IMR-90 (cell line): ENCODE data around the gene NYAP1. TPM values are rescaled to one million over a fixed set of nuclear protein-coding genes. Genes with fewer than 3 reads are reported as not detected.
A peak's percentile ranks its signal among the peaks of the same experiment; 100 is the strongest.

Experiments
- ATAC-seq: fragments of 200-7000 bp; cut with Tn5 transposase; 2 replicates; pipeline ENCODE4 v1.9.1; 2020; ENCODE audit warnings: low read depth, mild to moderate bottlenecking, moderate library complexity
- BruUV-seq: library from RNA; stranded (reverse); fragments of 400-500 nt; replicated peaks from 2 replicates; lab custom pipeline; 2021; lab: Mats Ljungman, UMichigan
- CTCF ChIA-PET: fragments of 300-600 bp; formaldehyde crosslinking; extraction: SDS; loops from one replicate; lab custom pipeline; 2021; ENCODE audit warnings: antibody characterized with exemption; lab: Yijun Ruan, JAX
- POLR2A ChIA-PET: fragments of 300-600 bp; sonication (Branson Sonifier 250); formaldehyde crosslinking; loops from one replicate; lab custom pipeline; 2022; ENCODE audit warnings: antibody characterized with exemption; ENCODE audit not compliant: unreplicated experiment; lab: Charles Lee
- DNase-seq: peaks from one replicate; pipeline ENCODE4 v3.0.0; 2013
- H2AFZ ChIP-seq: replicated peaks from 2 replicates; pipeline ENCODE3; 2013; ENCODE audit warnings: low read length, mild to moderate bottlenecking; ENCODE audit not compliant: poor library complexity
- H2AK5ac ChIP-seq: 2 replicates; pipeline ENCODE4 v1.6.1; 2013; ENCODE audit warnings: low read depth, low read length, inconsistent platforms
- H2AK9ac ChIP-seq: replicated peaks from 2 replicates; pipeline ENCODE3; 2013; ENCODE audit warnings: mild to moderate bottlenecking, low read depth, low read length, moderate library complexity; ENCODE audit not compliant: poor library complexity
- H2BK120ac ChIP-seq: 2 replicates; pipeline ENCODE4 v1.6.1; 2013; ENCODE audit warnings: low read depth, low read length, inconsistent platforms
- H2BK15ac ChIP-seq: 3 replicates; pipeline ENCODE4 v1.6.1; 2013; ENCODE audit warnings: low read depth, low read length, inconsistent platforms
- H2BK20ac ChIP-seq: 2 replicates; pipeline ENCODE4 v1.6.1; 2013; ENCODE audit warnings: low read depth, mild to moderate bottlenecking, inconsistent platforms, low read length, moderate library complexity
- H2BK5ac ChIP-seq: 2 replicates; pipeline ENCODE4 v1.6.1; 2013; ENCODE audit warnings: mild to moderate bottlenecking, low read depth, low read length, inconsistent platforms; ENCODE audit not compliant: poor library complexity, severe bottlenecking
- H3K14ac ChIP-seq: replicated peaks from 2 replicates; pipeline ENCODE4 v1.6.1; 2013; ENCODE audit warnings: low read depth, low read length, inconsistent platforms
- H3K18ac ChIP-seq: 2 replicates; pipeline ENCODE4 v1.6.1; 2013; ENCODE audit warnings: low read depth, low read length, control low read depth
- H3K23ac ChIP-seq: 2 replicates; pipeline ENCODE4 v1.6.1; 2013; ENCODE audit warnings: low read depth, low read length, inconsistent platforms
- H3K27ac ChIP-seq: 2 replicates; pipeline ENCODE4 v1.5.1; 2013; ENCODE audit warnings: mild to moderate bottlenecking, control low read depth, low read length; ENCODE audit not compliant: insufficient read depth
- H3K27me3 ChIP-seq: 2 replicates; pipeline ENCODE4 v1.6.1; 2013; ENCODE audit warnings: low read length; ENCODE audit not compliant: control insufficient read depth, insufficient read depth
- H3K36me3 ChIP-seq: 2 replicates; pipeline ENCODE4 v1.6.1; 2013; ENCODE audit warnings: low read length, mixed read lengths; ENCODE audit not compliant: control insufficient read depth, insufficient read depth
- H3K4ac ChIP-seq: 2 replicates; pipeline ENCODE4 v1.6.1; 2013; ENCODE audit warnings: low read depth, low read length, inconsistent platforms
- H3K4me1 ChIP-seq: 2 replicates; pipeline ENCODE4 v1.6.1; 2013; ENCODE audit warnings: low read length, mixed read lengths; ENCODE audit not compliant: control insufficient read depth, insufficient read depth
- H3K4me2 ChIP-seq: 2 replicates; pipeline ENCODE4 v1.6.1; 2013; ENCODE audit warnings: low read depth, mild to moderate bottlenecking, control low read depth, low read length, moderate library complexity
- H3K4me3 ChIP-seq: 2 replicates; pipeline ENCODE4 v1.5.1; 2013; ENCODE audit warnings: low read depth, mild to moderate bottlenecking, control low read depth, low read length, moderate library complexity; ENCODE audit not compliant: insufficient read depth
- H3K56ac ChIP-seq: 2 replicates; pipeline ENCODE4 v1.6.1; 2013; ENCODE audit warnings: low read length, inconsistent platforms; ENCODE audit not compliant: insufficient read depth; ENCODE audit errors: extremely low read depth
- H3K79me1 ChIP-seq, 2 experiments: 2 replicates each; pipeline ENCODE4 v1.6.1; 2013; ENCODE audit warnings: low read length in 2 of 2, inconsistent platforms in 1 of 2, low read depth in 1 of 2
- H3K9ac ChIP-seq: 2 replicates; pipeline ENCODE4 v1.6.1; 2013; ENCODE audit warnings: low read depth, low read length, control low read depth
- H3K9me1 ChIP-seq: 2 replicates; pipeline ENCODE4 v1.6.1; 2013; ENCODE audit warnings: low read length, inconsistent platforms; ENCODE audit not compliant: insufficient read depth
- H3K9me3 ChIP-seq: 2 replicates; pipeline ENCODE4 v1.6.1; 2013; ENCODE audit warnings: low read length; ENCODE audit not compliant: control insufficient read depth, insufficient read depth
- H4K20me1 ChIP-seq: 2 replicates; pipeline ENCODE4 v1.6.1; 2013; ENCODE audit warnings: low read length, inconsistent platforms; ENCODE audit not compliant: insufficient read depth
- H4K5ac ChIP-seq: 2 replicates; pipeline ENCODE4 v1.6.1; 2013; ENCODE audit warnings: mild to moderate bottlenecking, low read depth, low read length, control low read depth
- H4K8ac ChIP-seq, 2 experiments: 2 replicates each; pipeline ENCODE4 v1.6.1; 2013; ENCODE audit warnings: low read depth in 2 of 2, low read length in 2 of 2, control low read depth in 1 of 2, inconsistent platforms in 1 of 2
- H4K91ac ChIP-seq: 2 replicates; pipeline ENCODE4 v1.6.1; 2013; ENCODE audit warnings: low read depth, low read length, inconsistent platforms; ENCODE audit not compliant: insufficient read depth
- BHLHE40 ChIP-seq: fragments of 150-350 bp; IDR thresholded peaks from 2 replicates; pipeline ENCODE4 v1.6.1; 2016; ENCODE audit warnings: mild to moderate bottlenecking, low read depth, low read length
- CEBPB ChIP-seq: IDR thresholded peaks from 2 replicates; pipeline ENCODE4 v1.6.1; 2012; ENCODE audit warnings: low read depth, low read length, improper control_type of control experiment
- CHD1 ChIP-seq: IDR thresholded peaks from 2 replicates; pipeline ENCODE4 v1.6.1; 2012; ENCODE audit warnings: low read depth, low read length, improper control_type of control experiment
- ELK1 ChIP-seq: fragments of 150-350 bp; IDR thresholded peaks from 2 replicates; pipeline ENCODE4 v1.6.1; 2016; ENCODE audit warnings: low read depth, mild to moderate bottlenecking, low read length, moderate library complexity, borderline replicate concordance
- FOS ChIP-seq: fragments of 150-350 bp; IDR thresholded peaks from 2 replicates; pipeline ENCODE4 v1.6.1; 2016; ENCODE audit warnings: low read depth, low read length
- MAFK ChIP-seq: IDR thresholded peaks from 2 replicates; pipeline ENCODE4 v1.6.1; 2012; ENCODE audit warnings: low read depth, low read length, improper control_type of control experiment
- MAZ ChIP-seq: IDR thresholded peaks from 2 replicates; pipeline ENCODE4 v1.6.1; 2012; ENCODE audit warnings: low read depth, mild to moderate bottlenecking, low read length, improper control_type of control experiment, moderate library complexity, borderline replicate concordance
- POLR2A ChIP-seq: IDR thresholded peaks from 2 replicates; pipeline ENCODE4 v1.6.1; 2012; ENCODE audit warnings: mild to moderate bottlenecking, low read depth, low read length
- USF2 ChIP-seq: fragments of 150-350 bp; IDR thresholded peaks from 2 replicates; pipeline ENCODE4 v1.6.1; 2017; ENCODE audit warnings: mild to moderate bottlenecking, antibody characterized with exemption, low read length, low read depth
- WGBS, 2 experiments: methylation state at CpG; one replicate each; pipeline versions ENCODE4 v1.1.5 to v1.1.7; 2013; ENCODE audit warnings: missing lambda C conversion rate in 2 of 2; ENCODE audit not compliant: insufficient read length in 1 of 2; ENCODE audit errors: extremely low coverage in 2 of 2; 5-methylcytosine and 5-hydroxymethylcytosine counted together
- dilution Hi-C: fragments of 300-500 bp; cut with HindIII; formaldehyde crosslinking; loops from one replicate; pipeline ENCODE4 v1.14.3; 2018; ENCODE audit warnings: low sequenced_read_pairs; ENCODE audit not compliant: unreplicated experiment
- in situ Hi-C: fragments of 300-500 bp; cut with MboI; formaldehyde crosslinking; loops from 3 replicates; pipeline ENCODE4 v1.14.3; 2019; ENCODE audit warnings: low sequenced_read_pairs, inconsistent platforms, mixed read lengths
- intact Hi-C: fragments of 100-400 bp; cut with micrococcal nuclease; formaldehyde crosslinking; loops from 2 replicates; pipeline ENCODE4 v1.10.0; 2022
- polyA plus RNA-seq, 3 experiments: library from polyadenylated mRNA; depleted of rRNA; stranded (reverse); fragments of >200 nt; gene quantifications; 2 replicates each; pipeline ENCODE4 v1.2.3, GENCODE V29; 2012; ENCODE audit warnings: low replicate concordance in 1 of 3
- total RNA-seq: library from RNA; depleted of rRNA; stranded (reverse); fragments of >200 nt; gene quantifications from 2 replicates; pipeline ENCODE4 v1.2.3, GENCODE V29; 2012

NYAP1 gene
- total and polyA plus RNA-seq, 2 of the 4 experiments (the other 2 are of a cell fraction), result 0.18 to 1.3 TPM

- Histone ChIP-seq H3K18ac (no peak overlapping the region), H3K27ac (no peak overlapping the region), H2AK5ac (no peak overlapping the region), H3K9me3 (no peaks in the 10 kb centered on the region), H3K23ac (peak overlapping the region; percentile 71; the same call in 1 of the 2 replicates), H3K79me1 (peaks cover 17 to 22% of the 10 kb centered on the region in 2 experiments), H2BK20ac (no peak overlapping the region), H4K5ac (no peak overlapping the region), H2BK5ac (no peak overlapping the region), H2BK120ac (no peak overlapping the region), H3K9me1 (peaks cover 5% of the 10 kb centered on the region; the same call in 1 of the 2 replicates), H4K8ac (no peak overlapping the region), H3K4me2 (peak overlapping the region; percentile 98), H4K91ac (no peak overlapping the region), H2AK9ac (peak overlapping the region; percentile 70), H3K36me3 (no peaks in the 10 kb centered on the region), H3K27me3 (no peaks in the 10 kb centered on the region), H3K4me1 (peaks cover 5% of the 10 kb centered on the region), H2BK15ac (no peak overlapping the region), H3K9ac (peak overlapping the region; percentile 24), H2AFZ (peak overlapping the region; percentile 81), H3K14ac (no peak overlapping the region), H3K4ac (no peak overlapping the region), H3K4me3 (peak overlapping the region; percentile 61; the same call in 1 of the 2 replicates), H3K56ac (no peak overlapping the region), H4K20me1 (no peaks in the 10 kb centered on the region)
- ChIA-PET CTCF (interaction anchor here (0.6 to 0.7 kb wide), 2 partner anchors 24 to 149 kb away, joined by 5 read pairs; no protein-coding TSS in a partner anchor), POLR2A (no interaction called here)
- DNase-seq (no peak), ATAC-seq (no peak)
- TF ChIP-seq ELK1 (no peak), MAFK (no peak), FOS (no peak), MAZ (no peak), CHD1 (no peak), CEBPB (no peak), POLR2A (no peak), USF2 (no peak), BHLHE40 (no peak)
- in situ Hi-C loops (loop anchor here (5.0 kb wide), 1 partner anchor 58 kb away; the partner anchor contains the start of gene NYAP1), dilution Hi-C loops (no loop called here), intact Hi-C loops (no loop called here)
- no TSS peak for BruUV-seq
- 40% methylated on average over 1 of the region's 6 CpGs; no CpG with 5 or more reads in 1 of the 2 experiments for WGBS, 2 experiments
Measured at GRCh38 chr7:100540073-100540723, 56.5 kb downstream of the NYAP1 start.
